Right ventricle myocardium inferior (tissue), 1 donor: ENCODE data around the gene REXO1. TPM values are rescaled to one million over a fixed set of nuclear protein-coding genes. Genes with fewer than 3 reads are reported as not detected.

ENCODE experiments used
- microRNA-seq: library from miRNA; unstranded; fragments of <30 nt; microRNA quantifications from one replicate; pipeline ENCODE4 v1.2.0, GENCODE V29; 2020
- total RNA-seq: library from RNA; stranded (reverse); fragmentation: NEBNext Ultra II Directional; extraction: Animal tissue kit (Norgen Biotek cat#: 25700); gene quantifications from one replicate; pipeline ENCODE4 v1.2.1, GENCODE V29; 2021
- donor health status: DM: no; HTN: yes; CAD: no; lungs with severe emphysema.

Gene REXO1
- total RNA-seq, 1 donor from 2014 or later, result 17.8 TPM

Small RNA genes lying within 50 kb of the gene (microRNA-seq; reads per million reads assigned to microRNA genes)
- gene MIR1909, result not detected

Other genes starting within 250 kb of the REXO1 start
- gene UQCR11, start 243.0 kb downstream of the REXO1 start, total RNA-seq, result 1,146 TPM
- 25.3 TPM for gene TCF3, start 195.9 kb downstream of the REXO1 start, total RNA-seq
- gene ONECUT3, start 95.0 kb downstream of the REXO1 start, total RNA-seq, result not detected
- gene ATP8B3, start 36.2 kb downstream of the REXO1 start, total RNA-seq, result 0.68 TPM
- gene KLF16, start 15.1 kb upstream of the REXO1 start, total RNA-seq, result 11.0 TPM
- gene ABHD17A, start 37.0 kb upstream of the REXO1 start, total RNA-seq, result 61.5 TPM
- gene ADAT3, start 56.9 kb upstream of the REXO1 start, total RNA-seq, result 1.6 TPM
- gene SCAMP4, start 56.9 kb upstream of the REXO1 start, total RNA-seq, result 17.9 TPM
- gene CSNK1G2, start 92.7 kb upstream of the REXO1 start, total RNA-seq, result 23.6 TPM
- 48.7 TPM for gene BTBD2, start 167.2 kb upstream of the REXO1 start, total RNA-seq
- 234 TPM for gene MKNK2, start 202.8 kb upstream of the REXO1 start, total RNA-seq
- gene MOB3A, start 247.8 kb upstream of the REXO1 start, total RNA-seq, result 14.3 TPM
- 1.4 TPM for gene IZUMO4, start 248.4 kb upstream of the REXO1 start, total RNA-seq